PFSK-1 (cell line): ENCODE results near the gene TSSK6.

Source experiments
- FOXP2 ChIP-seq: optimal IDR thresholded peaks from 2 replicates; pipeline ENCODE3; 2011; ENCODE audit warnings: borderline replicate concordance, control low read depth, inconsistent platforms; ENCODE audit not compliant: insufficient read depth; ENCODE audit errors: extremely low read length, extremely low read depth
- POLR2AphosphoS5 ChIP-seq: IDR thresholded peaks from 2 replicates; pipeline ENCODE4 v1.6.1; 2012; ENCODE audit warnings: low read depth, mild to moderate bottlenecking, control low read depth, low read length, moderate library complexity
- REST ChIP-seq, 2 experiments: IDR thresholded peaks; 2 replicates each; pipeline versions ENCODE4 v1.6.1 to v1.8.0; 2011 to 2012; ENCODE audit warnings: low read depth in 2 of 2, low read length in 2 of 2, control low read depth in 1 of 2, inconsistent platforms in 1 of 2, mild to moderate bottlenecking in 1 of 2, moderate library complexity in 1 of 2; ENCODE audit not compliant: insufficient read depth in 1 of 2
- SIN3A ChIP-seq: IDR thresholded peaks from 2 replicates; pipeline ENCODE4 v1.6.1; 2012; ENCODE audit warnings: mild to moderate bottlenecking, low read length, moderate library complexity, borderline replicate concordance; ENCODE audit not compliant: insufficient read depth
- TAF1 ChIP-seq: IDR thresholded peaks from 2 replicates; pipeline ENCODE4 v1.6.1; 2012; ENCODE audit warnings: low read length, control low read depth, borderline replicate concordance; ENCODE audit not compliant: insufficient read depth

Gene TSSK6

GRCh38 chr19:19535311-19536191 lies 20.2 kb upstream of the TSSK6 start:
- no peak for TF ChIP-seq SIN3A
- TF ChIP-seq TAF1: no peak
- no peak for TF ChIP-seq REST (IDR thresholded peaks at IDR 0.05; ENCODE audit: insufficient read depth in 1 of 2, low read depth in 2 of 2, low read length in 2 of 2)
- no peak for TF ChIP-seq FOXP2
- TF ChIP-seq POLR2AphosphoS5: no peak

GRCh38 chr19:19534556-19535265 lies 19.4 kb upstream of the TSSK6 start:
- TF ChIP-seq FOXP2 (no peak), POLR2AphosphoS5 (no peak), REST (IDR thresholded peaks at IDR 0.05; ENCODE audit: insufficient read depth in 1 of 2, low read depth in 2 of 2, low read length in 2 of 2) (no peak), TAF1 (no peak), SIN3A (no peak)

- TF ChIP-seq REST (IDR thresholded peaks at IDR 0.05; ENCODE audit: insufficient read depth in 1 of 2, low read depth in 2 of 2, low read length in 2 of 2) (no peak), TAF1 (no peak), SIN3A (no peak), FOXP2 (no peak), POLR2AphosphoS5 (no peak)
Measured at GRCh38 chr19:19533841-19534240, 18.5 kb upstream of the TSSK6 start.

GRCh38 chr19:19532806-19533701 lies 17.7 kb upstream of the TSSK6 start:
- TF ChIP-seq FOXP2: no peak
- TF ChIP-seq SIN3A: no peak
- TF ChIP-seq TAF1: no peak
- TF ChIP-seq POLR2AphosphoS5: no peak
- TF ChIP-seq REST (IDR thresholded peaks at IDR 0.05; ENCODE audit: insufficient read depth in 1 of 2, low read depth in 2 of 2, low read length in 2 of 2): no peak
